ENCODE results near the gene CDK3. TPM values are rescaled to one million over a fixed set of nuclear protein-coding genes. Genes with fewer than 3 reads are reported as not detected.

The CDK3 gene
- total RNA-seq, 2 donors from 2014 or later, result 5.3 to 8.2 TPM

GRCh38 chr17:76008208-76008607 is 7.6 kb downstream of the CDK3 start:
- no peak for TF ChIP-seq CTCF (IDR thresholded peaks at IDR 0.05)
- Histone ChIP-seq H3K4me3 (no peak overlapping the region), H3K27ac (no peak overlapping the region), H3K4me1 (no peaks in the 10 kb centered on the region), H3K27me3 (no peaks in the 10 kb centered on the region), H3K9ac (ENCODE audit: low read depth in 2 of 2, low read length in 2 of 2) (no peak overlapping the region), H3K9me3 (no peaks in the 10 kb centered on the region), H3K36me3 (no peaks in the 10 kb centered on the region)
- intact Hi-C loops (cut with DNase I), result no loop called here
- DNase-seq, result no peak

GRCh38 chr17:76008630-76009425 is 8.2 kb downstream of the CDK3 start:
- intact Hi-C loops (cut with DNase I), result no loop called here
- Histone ChIP-seq H3K9ac (ENCODE audit: low read depth in 2 of 2, low read length in 2 of 2) (no peak overlapping the region), H3K4me3 (no peak overlapping the region), H3K9me3 (no peaks in the 10 kb centered on the region), H3K27me3 (no peaks in the 10 kb centered on the region), H3K36me3 (no peaks in the 10 kb centered on the region), H3K27ac (no peak overlapping the region), H3K4me1 (no peaks in the 10 kb centered on the region)
- no peak for DNase-seq
- TF ChIP-seq CTCF (IDR thresholded peaks at IDR 0.05), result no peak

GRCh38 chr17:76009447-76009846 is 8.8 kb downstream of the CDK3 start:
- no peak overlapping the region for H3K4me3 ChIP-seq
- no peaks in the 10 kb centered on the region for H3K36me3 ChIP-seq
- H3K27ac ChIP-seq, result no peak overlapping the region
- H3K9ac ChIP-seq (ENCODE audit: low read depth in 2 of 2, low read length in 2 of 2), result no peak overlapping the region
- no peaks in the 10 kb centered on the region for H3K9me3 ChIP-seq
- TF ChIP-seq CTCF (IDR thresholded peaks at IDR 0.05), result no peak
- H3K4me1 ChIP-seq, result no peaks in the 10 kb centered on the region
- intact Hi-C loops (cut with DNase I), result no loop called here
- no peaks in the 10 kb centered on the region for H3K27me3 ChIP-seq
- DNase-seq, result no peak

- no peak overlapping the region for H3K9ac ChIP-seq (ENCODE audit: low read depth in 2 of 2, low read length in 2 of 2)
- no peaks in the 10 kb centered on the region for H3K36me3 ChIP-seq
- no peak for DNase-seq
- H3K27ac ChIP-seq, result no peak overlapping the region
- H3K4me3 ChIP-seq, result no peak overlapping the region
- intact Hi-C loops (cut with DNase I), result loop anchor here (10.0 kb wide), 2 partner anchors 65 to 285 kb away; partner anchors contain the start of genes GALR2, SRP68 and ZACN
- H3K27me3 ChIP-seq, result no peaks in the 10 kb centered on the region
- TF ChIP-seq CTCF (IDR thresholded peaks at IDR 0.05), result no peak
- no peaks in the 10 kb centered on the region for H3K4me1 ChIP-seq
- no peaks in the 10 kb centered on the region for H3K9me3 ChIP-seq
These were observed 9.5 kb downstream of the CDK3 start for GRCh38 chr17:76009969-76010661.

GRCh38 chr17:76011951-76012350 is 11.3 kb downstream of the CDK3 start:
- H3K9me3 ChIP-seq, result no peaks in the 10 kb centered on the region
- no peak overlapping the region for H3K9ac ChIP-seq (ENCODE audit: low read depth in 2 of 2, low read length in 2 of 2)
- intact Hi-C loops (cut with DNase I), result loop anchor here (10.0 kb wide), 2 partner anchors 63 to 283 kb away; partner anchors contain the start of genes GALR2, SRP68 and ZACN
- no peaks in the 10 kb centered on the region for H3K27me3 ChIP-seq
- H3K4me3 ChIP-seq, result no peak overlapping the region
- DNase-seq, result no peak
- no peak for TF ChIP-seq CTCF (IDR thresholded peaks at IDR 0.05)
- H3K27ac ChIP-seq, result no peak overlapping the region
- H3K36me3 ChIP-seq, result no peaks in the 10 kb centered on the region
- no peaks in the 10 kb centered on the region for H3K4me1 ChIP-seq

Data from colonic mucosa (tissue), 4 donors.